Transverse colon (tissue), 3 donors: ENCODE data around the gene RRAD.

Experiments used
- POLR2A ChIP-seq: fragments of 450-650 bp; IDR thresholded peaks from one replicate; pipeline ENCODE4 v1.6.1; 2016; ENCODE audit warnings: antibody characterized with exemption, mild to moderate bottlenecking, moderate library complexity
- TF ChIP-seq, protein P1 (sequence below), 5 experiments: fragments of 200-600 bp in 3 of 5; fragments of 450-650 bp in 2 of 5; sonication (generic) in 3 of 5; IDR thresholded peaks; 1 replicate in 2 of 5; 2 replicates in 3 of 5; pipeline ENCODE4 v1.5.1; 2016 to 2017; ENCODE audit warnings: antibody characterized with exemption in 5 of 5, inconsistent platforms in 3 of 5, mild to moderate bottlenecking in 2 of 5, moderate library complexity in 1 of 5

DNA sequence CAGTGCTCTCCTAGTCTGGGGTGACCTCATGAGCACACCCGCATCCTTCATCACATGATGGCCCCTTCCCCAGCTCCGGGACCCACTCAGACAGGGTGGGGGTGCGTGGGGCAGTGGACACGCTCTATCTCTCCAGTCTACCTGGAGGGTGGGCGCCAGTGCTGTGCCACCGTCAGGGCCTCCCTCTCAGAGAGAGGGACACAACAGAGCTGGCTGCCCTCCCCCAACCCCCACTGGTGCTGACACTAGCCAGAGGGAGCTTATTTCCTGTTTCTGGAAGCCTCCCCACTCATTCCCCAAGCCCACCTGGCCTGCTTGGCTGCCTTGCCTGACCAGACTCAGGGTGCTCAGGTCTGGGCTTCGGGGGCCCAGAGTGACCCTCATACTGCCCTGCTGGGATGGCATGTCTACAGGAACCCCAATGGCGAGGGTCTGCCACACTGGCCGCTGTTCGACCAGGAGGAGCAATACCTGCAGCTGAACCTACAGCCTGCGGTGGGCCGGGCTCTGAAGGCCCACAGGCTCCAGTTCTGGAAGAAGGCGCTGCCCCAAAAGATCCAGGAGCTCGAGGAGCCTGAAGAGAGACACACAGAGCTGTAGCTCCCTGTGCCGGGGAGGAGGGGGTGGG is 18.2 kb upstream of the RRAD start:
- no peak for TF ChIP-seq POLR2A
- TF ChIP-seq, protein P1, sequence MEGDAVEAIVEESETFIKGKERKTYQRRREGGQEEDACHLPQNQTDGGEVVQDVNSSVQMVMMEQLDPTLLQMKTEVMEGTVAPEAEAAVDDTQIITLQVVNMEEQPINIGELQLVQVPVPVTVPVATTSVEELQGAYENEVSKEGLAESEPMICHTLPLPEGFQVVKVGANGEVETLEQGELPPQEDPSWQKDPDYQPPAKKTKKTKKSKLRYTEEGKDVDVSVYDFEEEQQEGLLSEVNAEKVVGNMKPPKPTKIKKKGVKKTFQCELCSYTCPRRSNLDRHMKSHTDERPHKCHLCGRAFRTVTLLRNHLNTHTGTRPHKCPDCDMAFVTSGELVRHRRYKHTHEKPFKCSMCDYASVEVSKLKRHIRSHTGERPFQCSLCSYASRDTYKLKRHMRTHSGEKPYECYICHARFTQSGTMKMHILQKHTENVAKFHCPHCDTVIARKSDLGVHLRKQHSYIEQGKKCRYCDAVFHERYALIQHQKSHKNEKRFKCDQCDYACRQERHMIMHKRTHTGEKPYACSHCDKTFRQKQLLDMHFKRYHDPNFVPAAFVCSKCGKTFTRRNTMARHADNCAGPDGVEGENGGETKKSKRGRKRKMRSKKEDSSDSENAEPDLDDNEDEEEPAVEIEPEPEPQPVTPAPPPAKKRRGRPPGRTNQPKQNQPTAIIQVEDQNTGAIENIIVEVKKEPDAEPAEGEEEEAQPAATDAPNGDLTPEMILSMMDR (IDR thresholded peaks at IDR 0.05), result no peak
